ENCODE measurements around the gene FER. TPM values are rescaled to one million over a fixed set of nuclear protein-coding genes. Genes with fewer than 3 reads are reported as not detected.
A peak's percentile ranks its signal among the peaks of the same experiment; 100 is the strongest.

The FER gene
- total and polyA plus RNA-seq, 2 of the 8 experiments (the other 6 are each of a cell fraction or from before 2014, with no cell fraction given): 1.3 to 15.8 TPM

GRCh38 chr5:108945094-108945493 is 197.4 kb downstream of the FER start:
- no peak overlapping the region for H3K18ac ChIP-seq (ENCODE audit: extremely low read depth, low read length)
- no peak overlapping the region for H3K9ac ChIP-seq (replicated peaks in 1 of 4; ENCODE audit: extremely low read depth in 1 of 4, low read depth in 3 of 4, low read length in 3 of 4)
- no peaks in the 10 kb centered on the region for H3K79me2 ChIP-seq (ENCODE audit: control insufficient read depth in 1 of 2, insufficient read depth in 2 of 2, low read length in 2 of 2)
- no peak overlapping the region for H2BK15ac ChIP-seq (ENCODE audit: low read length)
- ChIA-PET CTCF (ENCODE audit: partially characterized antibody) (no interaction called here), POLR2A (ENCODE audit: partially characterized antibody) (no interaction called here)
- no peak for DNase-seq (ENCODE audit: low read depth in 1 of 2, low spot score in 2 of 2)
- peak overlapping the region; percentile 36 for H4K5ac ChIP-seq (ENCODE audit: insufficient read length, low read depth, low read length)
- H3K79me1 ChIP-seq (ENCODE audit: low read depth, low read length): no peaks in the 10 kb centered on the region
- no peak overlapping the region for H3K14ac ChIP-seq (ENCODE audit: insufficient read length)
- peak overlapping the region; percentile 68 for H4K91ac ChIP-seq (replicated peaks; ENCODE audit: insufficient read length, low read length)
- H3K4ac ChIP-seq (replicated peaks; ENCODE audit: insufficient read length, low read depth, low read length): no peak overlapping the region
- no peak overlapping the region for H3K23ac ChIP-seq (ENCODE audit: insufficient read length)
- no peaks in the 10 kb centered on the region for H4K20me1 ChIP-seq (replicated peaks in 1 of 2; ENCODE audit: control insufficient read depth in 1 of 2, insufficient read depth in 2 of 2, low read length in 2 of 2)
- peak overlapping the region in 1 of 2 experiments; percentile 43; a peak in 1 of 4 replicates for H3K4me2 ChIP-seq (ENCODE audit: insufficient read depth in 1 of 2, low read depth in 2 of 2, low read length in 2 of 2)
- peak; percentile 42 for FAIRE-seq
- 0 out of 8 replicates have a peak overlapping the region, but pooled peaks of 1 of the 4 experiments have one; percentile 2 for H3K4me3 ChIP-seq (ENCODE audit: extremely low read depth in 1 of 4, insufficient read depth in 2 of 4, low read depth in 3 of 4, low read length in 4 of 4)
- H2BK12ac ChIP-seq (ENCODE audit: low read depth, low read length): no peak overlapping the region
- H3K4me1 ChIP-seq (replicated peaks in 1 of 4; ENCODE audit: control insufficient read depth in 3 of 4, insufficient read depth in 4 of 4, low read length in 3 of 4): no peaks in the 10 kb centered on the region; a peak in 1 of 7 replicates
- H2BK20ac ChIP-seq (ENCODE audit: low read length): no peak overlapping the region
- H4K8ac ChIP-seq (ENCODE audit: extremely low read depth, insufficient read depth, low read length): no peak overlapping the region
- no peak overlapping the region for H3K56ac ChIP-seq (replicated peaks; ENCODE audit: insufficient read length, low read depth, low read length)
- no peaks in the 10 kb centered on the region for H3K36me3 ChIP-seq (ENCODE audit: control insufficient read depth in 2 of 4, insufficient read depth in 4 of 4, low read length in 3 of 4)
- H2BK120ac ChIP-seq (replicated peaks; ENCODE audit: low read depth, low read length): no peak overlapping the region
- no peak overlapping the region for H2AK5ac ChIP-seq (ENCODE audit: low read depth, low read length)
- no peak overlapping the region for H3K27ac ChIP-seq (ENCODE audit: low read depth, low read length)
- H3K27me3 ChIP-seq (replicated peaks in 1 of 4; ENCODE audit: control insufficient read depth in 3 of 4, extremely low read depth in 1 of 4, insufficient read depth in 3 of 4, low read length in 3 of 4): no peaks in the 10 kb centered on the region
- H3K23me2 ChIP-seq (ENCODE audit: low read depth, low read length): no peaks in the 10 kb centered on the region
- H3K9me3 ChIP-seq (ENCODE audit: insufficient read depth in 2 of 2, low read depth in 1 of 2, low read length in 1 of 2): no peaks in the 10 kb centered on the region
- TF ChIP-seq BACH1 (IDR thresholded peaks at IDR 0.05; ENCODE audit: low read length) (no peak), RAD21 (IDR thresholded peaks at IDR 0.05 in 1 of 2, conservative IDR thresholded peaks at IDR 0.05 in 1 of 2; ENCODE audit: low read depth in 2 of 2, low read length in 2 of 2) (no peak), TAF1 (IDR thresholded peaks at IDR 0.05; ENCODE audit: low read depth, low read length) (no peak), RNF2 (IDR thresholded peaks at IDR 0.05; ENCODE audit: borderline replicate concordance, low read depth, low read length, missing control alignments, poor library complexity, severe bottlenecking) (no peak), JUND (IDR thresholded peaks at IDR 0.05; ENCODE audit: low read length) (no peak), ASH2L (IDR thresholded peaks at IDR 0.05; ENCODE audit: low read length) (no peak), MAX (IDR thresholded peaks at IDR 0.05) (peak; percentile 60), SAP30 (IDR thresholded peaks at IDR 0.05; ENCODE audit: insufficient read depth, insufficient replicate concordance, low read length) (no peak)
- TF ChIP-seq, protein P1, sequence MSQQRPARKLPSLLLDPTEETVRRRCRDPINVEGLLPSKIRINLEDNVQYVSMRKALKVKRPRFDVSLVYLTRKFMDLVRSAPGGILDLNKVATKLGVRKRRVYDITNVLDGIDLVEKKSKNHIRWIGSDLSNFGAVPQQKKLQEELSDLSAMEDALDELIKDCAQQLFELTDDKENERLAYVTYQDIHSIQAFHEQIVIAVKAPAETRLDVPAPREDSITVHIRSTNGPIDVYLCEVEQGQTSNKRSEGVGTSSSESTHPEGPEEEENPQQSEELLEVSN (IDR thresholded peaks at IDR 0.05): peak; percentile 77
- 16% methylated on average over 3 of the region's 3 CpGs; no CpG with 5 or more reads in 1 of the 2 experiments for WGBS, 2 experiments (ENCODE audit: extremely low coverage in 1 of 2, insufficient coverage in 1 of 2, insufficient read length in 1 of 2, insufficient replicate concordance in 2 of 2, low coverage in 1 of 2, low lambda C conversion rate in 2 of 2, missing lambda C conversion rate in 1 of 2)
- no peak overlapping the region for H2BK5ac ChIP-seq (ENCODE audit: low read depth, low read length)
- H2AFZ ChIP-seq (ENCODE audit: low read length): peak overlapping the region; percentile 24; the same call in 1 of the 2 replicates
